HepG2 (cell line): ENCODE results near the gene OGT. TPM values are rescaled to one million over a fixed set of nuclear protein-coding genes. Genes with fewer than 3 reads are reported as not detected.

Source experiments
- ATAC-seq: fragments of 200-7000 bp; cut with Tn5 transposase; 3 replicates; pipeline ENCODE4 v1.9.1; 2020; ENCODE audit warnings: mild to moderate bottlenecking, moderate library complexity
- BruUV-seq: library from RNA; stranded (reverse); fragments of 400-500 nt; replicated peaks from 2 replicates; lab custom pipeline; 2021; lab: Mats Ljungman, UMichigan
- CTCF ChIA-PET: fragments of 300-600 bp; formaldehyde crosslinking; extraction: SDS; loops from one replicate; lab custom pipeline; 2021; ENCODE audit warnings: low total read pairs, inconsistent platforms, low intra/inter-chr PET ratio; lab: Yijun Ruan, JAX
- POLR2A ChIA-PET: fragments of 350-600 bp; sonication (Branson Sonifier 250); formaldehyde crosslinking; loops from one replicate; lab custom pipeline; 2020; ENCODE audit warnings: antibody characterized with exemption, inconsistent platforms; lab: Yijun Ruan, JAX
- DNase-seq: peaks from one replicate; pipeline ENCODE4 v3.0.0-alpha.2; 2015; ENCODE audit warnings: low spot score
- FAIRE-seq: peaks from 3 replicates; lab custom pipeline; 2011; peaks lifted over from hg19 to GRCh38; lab: Jason Lieb, UNC
- H2AFZ ChIP-seq: one replicate; pipeline ENCODE4 v1.6.1; 2011; ENCODE audit warnings: low read length, inconsistent platforms
- H3K27ac ChIP-seq: fragments of 300-600 bp; 3 replicates; pipeline ENCODE4 v1.8.0; 2011; ENCODE audit warnings: mixed run types, mild to moderate bottlenecking, mixed read lengths, low read length, inconsistent platforms; ENCODE audit not compliant: insufficient read depth; ENCODE audit errors: extremely low read length
- H3K27me3 ChIP-seq, 2 experiments: fragments of 200-600 bp in 1 of 2; 2 replicates in 1 of 2; 3 replicates in 1 of 2; pipeline versions ENCODE4 v1.6.0 to v1.8.0; 2011; ENCODE audit warnings: low read length in 2 of 2, mild to moderate bottlenecking in 2 of 2, moderate library complexity in 2 of 2, inconsistent platforms in 1 of 2; ENCODE audit not compliant: insufficient read depth in 2 of 2, control insufficient read depth in 1 of 2
- H3K36me3 ChIP-seq, 2 experiments: fragments of 200-600 bp in 1 of 2; replicated peaks in 1 of 2; 2 replicates in 1 of 2; 3 replicates in 1 of 2; pipeline versions ENCODE4 v1.5.1 to v1.8.0; 2011; ENCODE audit warnings: low read length in 2 of 2, inconsistent platforms in 1 of 2; ENCODE audit not compliant: insufficient read depth in 2 of 2, control insufficient read depth in 1 of 2
- H3K4me1 ChIP-seq: 2 replicates; pipeline ENCODE4 v1.5.1; 2012; ENCODE audit warnings: low read length, inconsistent platforms; ENCODE audit not compliant: insufficient read depth
- H3K4me2 ChIP-seq: 2 replicates; pipeline ENCODE4 v1.6.0; 2011; ENCODE audit warnings: low read depth, low read length, inconsistent platforms
- H3K4me3 ChIP-seq, 3 experiments: fragments of 200-600 bp in 1 of 3; sonication (generic), shearing (Covaris generic) in 1 of 3; replicated peaks in 1 of 3; 2 replicates each; pipeline ENCODE4 v1.5.1; 2011 to 2016; ENCODE audit warnings: low read length in 3 of 3, inconsistent platforms in 2 of 3, low read depth in 2 of 3, mild to moderate bottlenecking in 2 of 3, control low read depth in 1 of 3, mixed read lengths in 1 of 3; ENCODE audit not compliant: insufficient read depth in 1 of 3
- H3K79me2 ChIP-seq: one replicate; pipeline ENCODE4 v1.6.1; 2011; ENCODE audit warnings: low read length, inconsistent platforms; ENCODE audit not compliant: insufficient read depth
- H3K9ac ChIP-seq: 2 replicates; pipeline ENCODE4 v1.6.0; 2011; ENCODE audit warnings: mild to moderate bottlenecking, low read depth, low read length, inconsistent platforms; ENCODE audit not compliant: insufficient read depth
- H3K9me3 ChIP-seq: 2 replicates; pipeline ENCODE4 v1.5.1; 2012; ENCODE audit warnings: mild to moderate bottlenecking, low read length
- H4K20me1 ChIP-seq: 2 replicates; pipeline ENCODE4 v1.6.0; 2011; ENCODE audit warnings: inconsistent platforms, mild to moderate bottlenecking, low read length, moderate library complexity; ENCODE audit not compliant: insufficient read depth
- PPARG ChIP-seq: conservative IDR thresholded peaks from 2 replicates; pipeline ENCODE4 v1.6.1; 2016; ENCODE audit warnings: missing biosample characterization, missing genetic modification reagents
- SAFB2 ChIP-seq: sonication (generic); formaldehyde crosslinking; IDR thresholded peaks from 2 replicates; pipeline ENCODE4 v1.5.1; 2020; ENCODE audit warnings: missing genetic modification reagents, low read depth, mild to moderate bottlenecking, borderline replicate concordance
- ZBTB1 ChIP-seq: sonication (generic); formaldehyde crosslinking; IDR thresholded peaks from 2 replicates; pipeline ENCODE4 v1.4.0; 2020; ENCODE audit warnings: missing genetic modification reagents, borderline replicate concordance
- ZBTB26 ChIP-seq: IDR thresholded peaks from 2 replicates; pipeline ENCODE4 v1.6.1; 2016; ENCODE audit warnings: missing compliant biosample characterization, missing genetic modification reagents, borderline replicate concordance
- ZNF160 ChIP-seq: sonication (generic); formaldehyde crosslinking; IDR thresholded peaks from 2 replicates; pipeline ENCODE4 v1.8.0; 2022; ENCODE audit warnings: mild to moderate bottlenecking, inconsistent platforms, missing genetic modification reagents
- ZNF24 ChIP-seq: fragments of 450-650 bp; IDR thresholded peaks from 2 replicates; pipeline ENCODE4 v1.6.1; 2017; ENCODE audit warnings: antibody characterized with exemption, mild to moderate bottlenecking
- ZNF446 ChIP-seq: sonication (generic); formaldehyde crosslinking; IDR thresholded peaks from 2 replicates; pipeline ENCODE4 v1.5.0; 2020; ENCODE audit warnings: mild to moderate bottlenecking, missing genetic modification reagents
- ZNF552 ChIP-seq: sonication (generic); formaldehyde crosslinking; IDR thresholded peaks from 2 replicates; pipeline ENCODE4 v1.9.0; 2022; ENCODE audit warnings: missing genetic modification reagents, mild to moderate bottlenecking, borderline replicate concordance
- ZNF570 ChIP-seq: sonication (generic); formaldehyde crosslinking; IDR thresholded peaks from 2 replicates; pipeline ENCODE4 v1.4.0; 2020; ENCODE audit warnings: mild to moderate bottlenecking, missing genetic modification reagents, borderline replicate concordance
- ZNF660 ChIP-seq: sonication (generic); formaldehyde crosslinking; IDR thresholded peaks from 2 replicates; pipeline ENCODE4 v1.5.1; 2020; ENCODE audit warnings: mild to moderate bottlenecking, low read depth, missing genetic modification reagents, borderline replicate concordance
- WGBS: methylation state at CpG from one replicate; pipeline ENCODE4 v1.1.6; 2017; ENCODE audit warnings: low lambda C conversion rate; 5-methylcytosine and 5-hydroxymethylcytosine counted together
- in situ Hi-C: cut with HindIII; loops from 2 replicates; pipeline ENCODE4 v1.10.0; 2017; ENCODE audit warnings: low pct_unique_long_range_greater_than_20kb; ENCODE audit not compliant: extremely low pct_ligation_motif_present
- intact Hi-C: fragments of 100-400 bp; cut with micrococcal nuclease; formaldehyde crosslinking; loops from one replicate; pipeline ENCODE4 v1.10.0; 2022; ENCODE audit not compliant: unreplicated experiment
- polyA plus RNA-seq, 8 experiments: library from polyadenylated mRNA; depleted of rRNA in 3 of 8; stranded (reverse) in 7 of 8; unstranded in 1 of 8; fragments of >200 nt; fragmentation: Illumina TruSeq in 4 of 8; extraction: Trizol in 4 of 8; gene quantifications; 2 replicates each; pipeline versions ENCODE4 v1.2.1 to v1.2.3, GENCODE V29; 2011 to 2016; ENCODE audit warnings: low read depth in 4 of 8, missing spikeins in 1 of 8, mixed read lengths in 1 of 8; ENCODE audit not compliant: insufficient read depth in 1 of 8
- total RNA-seq, 5 experiments: library from RNA; depleted of rRNA; stranded (reverse); fragments of >200 nt; fragmentation: Illumina TruSeq; extraction: Trizol; gene quantifications; 2 replicates each; pipeline ENCODE4 v1.2.3, GENCODE V29; 2016; ENCODE audit warnings: low read depth in 1 of 5
- TF ChIP-seq, protein P1 (sequence below): sonication (generic); formaldehyde crosslinking; IDR thresholded peaks from 2 replicates; pipeline ENCODE4 v1.5.1; 2020; ENCODE audit warnings: mild to moderate bottlenecking, missing genetic modification reagents, borderline replicate concordance
- TF ChIP-seq, protein P2 (sequence below): sonication (generic); formaldehyde crosslinking; conservative IDR thresholded peaks from 2 replicates; pipeline ENCODE4 v1.4.0; 2020; ENCODE audit warnings: missing genetic modification reagents

The OGT gene
- total and polyA plus RNA-seq, 2 of the 13 experiments (the other 11 are each of a cell fraction or from before 2014, with no cell fraction given), result 71.7 to 463 TPM

GRCh38 chrX:71619986-71620385 lies 87.1 kb downstream of the OGT start:
- ATAC-seq, result no peak
- peaks cover 34% of the 10 kb centered on the region for H3K4me1 ChIP-seq
- H3K79me2 ChIP-seq, result no peaks in the 10 kb centered on the region
- no peaks in the 10 kb centered on the region for H3K9me3 ChIP-seq
- in situ Hi-C loops (no loop called here), intact Hi-C loops (no loop called here)
- H3K27ac ChIP-seq, result no peak overlapping the region
- DNase-seq, result no peak
- H3K27me3 ChIP-seq, result no peaks in the 10 kb centered on the region
- no peak overlapping the region for H3K9ac ChIP-seq
- no peak overlapping the region for H3K4me2 ChIP-seq
- TF ChIP-seq ZBTB1 (CRISPR knock-in tag) (no peak), ZNF660 (CRISPR knock-in tag) (no peak), ZNF570 (CRISPR knock-in tag) (no peak), ZNF160 (CRISPR knock-in tag) (no peak), ZNF446 (CRISPR knock-in tag) (no peak), PPARG (no peak), SAFB2 (CRISPR knock-in tag) (no peak), ZNF552 (CRISPR knock-in tag) (no peak), ZBTB26 (CRISPR knock-in tag) (no peak), ZNF24 (no peak)
- TF ChIP-seq, protein P1, sequence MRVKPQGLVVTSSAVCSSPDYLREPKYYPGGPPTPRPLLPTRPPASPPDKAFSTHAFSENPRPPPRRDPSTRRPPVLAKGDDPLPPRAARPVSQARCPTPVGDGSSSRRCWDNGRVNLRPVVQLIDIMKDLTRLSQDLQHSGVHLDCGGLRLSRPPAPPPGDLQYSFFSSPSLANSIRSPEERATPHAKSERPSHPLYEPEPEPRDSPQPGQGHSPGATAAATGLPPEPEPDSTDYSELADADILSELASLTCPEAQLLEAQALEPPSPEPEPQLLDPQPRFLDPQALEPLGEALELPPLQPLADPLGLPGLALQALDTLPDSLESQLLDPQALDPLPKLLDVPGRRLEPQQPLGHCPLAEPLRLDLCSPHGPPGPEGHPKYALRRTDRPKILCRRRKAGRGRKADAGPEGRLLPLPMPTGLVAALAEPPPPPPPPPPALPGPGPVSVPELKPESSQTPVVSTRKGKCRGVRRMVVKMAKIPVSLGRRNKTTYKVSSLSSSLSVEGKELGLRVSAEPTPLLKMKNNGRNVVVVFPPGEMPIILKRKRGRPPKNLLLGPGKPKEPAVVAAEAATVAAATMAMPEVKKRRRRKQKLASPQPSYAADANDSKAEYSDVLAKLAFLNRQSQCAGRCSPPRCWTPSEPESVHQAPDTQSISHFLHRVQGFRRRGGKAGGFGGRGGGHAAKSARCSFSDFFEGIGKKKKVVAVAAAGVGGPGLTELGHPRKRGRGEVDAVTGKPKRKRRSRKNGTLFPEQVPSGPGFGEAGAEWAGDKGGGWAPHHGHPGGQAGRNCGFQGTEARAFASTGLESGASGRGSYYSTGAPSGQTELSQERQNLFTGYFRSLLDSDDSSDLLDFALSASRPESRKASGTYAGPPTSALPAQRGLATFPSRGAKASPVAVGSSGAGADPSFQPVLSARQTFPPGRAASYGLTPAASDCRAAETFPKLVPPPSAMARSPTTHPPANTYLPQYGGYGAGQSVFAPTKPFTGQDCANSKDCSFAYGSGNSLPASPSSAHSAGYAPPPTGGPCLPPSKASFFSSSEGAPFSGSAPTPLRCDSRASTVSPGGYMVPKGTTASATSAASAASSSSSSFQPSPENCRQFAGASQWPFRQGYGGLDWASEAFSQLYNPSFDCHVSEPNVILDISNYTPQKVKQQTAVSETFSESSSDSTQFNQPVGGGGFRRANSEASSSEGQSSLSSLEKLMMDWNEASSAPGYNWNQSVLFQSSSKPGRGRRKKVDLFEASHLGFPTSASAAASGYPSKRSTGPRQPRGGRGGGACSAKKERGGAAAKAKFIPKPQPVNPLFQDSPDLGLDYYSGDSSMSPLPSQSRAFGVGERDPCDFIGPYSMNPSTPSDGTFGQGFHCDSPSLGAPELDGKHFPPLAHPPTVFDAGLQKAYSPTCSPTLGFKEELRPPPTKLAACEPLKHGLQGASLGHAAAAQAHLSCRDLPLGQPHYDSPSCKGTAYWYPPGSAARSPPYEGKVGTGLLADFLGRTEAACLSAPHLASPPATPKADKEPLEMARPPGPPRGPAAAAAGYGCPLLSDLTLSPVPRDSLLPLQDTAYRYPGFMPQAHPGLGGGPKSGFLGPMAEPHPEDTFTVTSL (CRISPR knock-in tag), result no peak
- TF ChIP-seq, protein P2, sequence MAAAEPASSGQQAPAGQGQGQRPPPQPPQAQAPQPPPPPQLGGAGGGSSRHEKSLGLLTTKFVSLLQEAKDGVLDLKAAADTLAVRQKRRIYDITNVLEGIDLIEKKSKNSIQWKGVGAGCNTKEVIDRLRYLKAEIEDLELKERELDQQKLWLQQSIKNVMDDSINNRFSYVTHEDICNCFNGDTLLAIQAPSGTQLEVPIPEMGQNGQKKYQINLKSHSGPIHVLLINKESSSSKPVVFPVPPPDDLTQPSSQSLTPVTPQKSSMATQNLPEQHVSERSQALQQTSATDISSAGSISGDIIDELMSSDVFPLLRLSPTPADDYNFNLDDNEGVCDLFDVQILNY, result no peak
- ChIA-PET CTCF (no interaction called here), POLR2A (no interaction called here)
- H2AFZ ChIP-seq, result no peak overlapping the region
- no peak overlapping the region for H3K4me3 ChIP-seq
- WGBS, result 27% methylated on average over 1 of the region's 1 CpG
- no TSS peak for BruUV-seq
- H3K36me3 ChIP-seq, result no peaks in the 10 kb centered on the region
- H4K20me1 ChIP-seq, result no peaks in the 10 kb centered on the region
- FAIRE-seq, result no peak
